Astrocyte of the hippocampus (primary cell): Measurements from ENCODE around the gene TRIM39.

Source experiments
- DNase-seq: peaks from one replicate; pipeline ENCODE4 v3.0.0; 2011; ENCODE audit warnings: low read depth, low spot score

The TRIM39 gene

GRCh38 chr6:30327232-30327746 is 562 bp downstream of the TRIM39 start:
- no peak for DNase-seq

DNA sequence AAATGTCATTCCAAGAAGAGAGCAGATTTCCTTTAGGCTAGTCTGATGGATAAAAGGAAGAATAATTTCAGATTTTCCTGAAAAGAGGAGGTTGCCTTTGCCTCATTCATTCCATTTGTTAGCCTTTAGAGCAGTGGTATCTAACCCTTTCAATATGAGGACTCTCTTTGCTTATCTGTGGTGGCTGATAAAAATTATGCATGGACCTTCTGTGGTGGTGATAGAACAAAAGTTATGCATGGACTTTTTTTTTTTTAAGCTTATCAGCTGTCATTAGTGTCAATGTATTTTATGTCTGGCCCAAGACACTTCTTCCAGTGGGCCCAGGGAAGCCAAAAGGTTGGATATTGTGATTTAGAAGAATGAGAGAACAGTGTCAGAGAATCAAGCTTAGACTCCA is 1.7 kb downstream of the TRIM39 start:
- no peak for DNase-seq

GRCh38 chr6:30329331-30329730 is 2.6 kb downstream of the TRIM39 start:
- DNase-seq, result no peak

DNA sequence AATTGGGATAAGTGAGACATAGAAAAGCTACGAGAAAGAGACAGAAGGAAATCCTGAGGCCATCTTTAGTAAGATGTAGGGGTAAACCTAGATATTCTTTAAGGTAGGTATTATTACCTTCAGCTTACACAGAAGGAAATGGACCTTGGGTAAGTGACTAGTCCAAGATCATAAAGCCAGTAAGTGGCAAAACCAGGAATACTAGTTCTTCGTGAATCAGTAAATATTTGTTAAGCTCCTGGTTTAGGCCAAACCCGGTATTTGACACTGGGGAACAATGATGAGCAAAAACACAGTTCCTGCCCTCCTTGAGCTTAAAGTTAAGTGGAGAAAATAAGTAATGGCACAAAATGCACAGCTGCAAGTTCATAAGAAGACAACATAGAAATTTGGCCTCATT is 5.3 kb downstream of the TRIM39 start:
- DNase-seq, result no peak

DNA sequence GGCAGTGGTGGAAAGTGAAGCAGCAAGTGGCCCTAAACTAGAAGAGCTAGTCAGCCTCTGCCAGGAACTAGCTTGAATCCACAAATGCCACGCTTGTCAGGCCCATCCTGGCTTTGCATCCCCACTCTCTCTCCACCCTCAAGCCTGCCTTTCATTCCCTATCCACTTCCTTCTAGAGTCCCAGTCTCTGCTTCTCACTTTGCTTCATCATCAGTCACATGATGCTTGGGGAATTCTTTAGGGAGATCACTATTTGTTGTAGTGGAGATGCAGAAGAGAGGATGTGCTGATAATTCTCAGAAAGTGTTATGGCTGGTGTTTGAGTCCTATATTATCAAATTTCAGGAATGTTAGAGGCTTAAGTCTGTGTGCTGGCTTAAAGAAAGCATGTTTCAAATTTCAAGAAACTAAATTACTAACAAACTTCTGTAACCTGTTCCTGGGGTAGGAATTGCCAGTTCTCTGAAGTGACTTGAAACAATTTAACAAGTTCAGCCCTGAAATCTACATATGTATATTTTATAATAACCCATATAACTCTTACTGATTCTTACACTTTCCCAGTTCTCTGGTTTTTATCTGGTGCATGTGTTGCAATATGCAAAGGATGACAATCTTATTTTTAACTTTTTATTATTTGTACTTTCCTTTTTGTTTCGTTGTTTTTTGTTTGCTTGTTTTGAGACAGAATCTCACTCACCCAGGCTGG is 7.5 kb downstream of the TRIM39 start:
- DNase-seq, result no peak

DNA sequence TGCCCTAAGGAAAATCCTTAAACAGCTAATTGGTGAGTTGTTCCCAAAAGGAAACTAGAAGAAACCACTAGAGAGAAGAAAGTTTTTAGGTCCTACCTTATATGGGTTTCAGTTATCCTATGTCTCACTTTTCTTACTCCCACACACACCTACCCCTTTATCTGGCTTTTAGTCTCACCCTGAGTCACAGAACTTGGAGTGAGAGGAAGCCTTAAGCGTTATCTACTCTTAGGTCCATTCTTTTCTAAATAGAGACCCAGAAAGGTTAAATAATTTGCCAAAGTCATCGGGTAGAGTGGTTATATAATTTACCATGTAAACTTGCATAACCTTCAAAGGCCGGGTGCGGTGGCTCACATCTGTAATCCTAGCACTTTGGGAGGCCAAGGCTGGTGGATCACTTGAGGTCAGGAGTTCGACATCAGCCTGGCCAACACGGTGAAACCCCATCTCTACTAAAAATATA is 13.9 kb downstream of the TRIM39 start:
- DNase-seq, result no peak

DNA sequence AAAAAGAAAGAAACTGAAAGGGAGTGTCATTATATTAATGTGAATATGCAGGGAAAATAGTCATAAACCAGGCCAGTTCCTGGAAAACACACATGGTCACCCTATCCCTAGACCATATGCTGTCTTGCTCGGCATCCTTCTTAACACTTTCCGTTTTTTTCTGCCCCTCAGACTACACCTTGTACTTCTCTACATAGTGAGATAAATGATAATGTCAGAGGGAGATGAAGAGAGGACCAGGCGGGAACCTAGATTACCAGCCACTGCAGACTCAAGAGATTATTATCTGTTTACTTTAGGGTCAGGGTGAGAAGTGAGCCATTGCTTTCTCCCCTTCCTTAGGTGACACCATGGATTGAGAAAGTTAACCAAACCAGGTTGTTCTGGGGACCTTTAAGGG is 14.5 kb downstream of the TRIM39 start:
- no peak for DNase-seq

GRCh38 chr6:30341728-30342127 is 15.0 kb downstream of the TRIM39 start:
- DNase-seq, result no peak

DNA sequence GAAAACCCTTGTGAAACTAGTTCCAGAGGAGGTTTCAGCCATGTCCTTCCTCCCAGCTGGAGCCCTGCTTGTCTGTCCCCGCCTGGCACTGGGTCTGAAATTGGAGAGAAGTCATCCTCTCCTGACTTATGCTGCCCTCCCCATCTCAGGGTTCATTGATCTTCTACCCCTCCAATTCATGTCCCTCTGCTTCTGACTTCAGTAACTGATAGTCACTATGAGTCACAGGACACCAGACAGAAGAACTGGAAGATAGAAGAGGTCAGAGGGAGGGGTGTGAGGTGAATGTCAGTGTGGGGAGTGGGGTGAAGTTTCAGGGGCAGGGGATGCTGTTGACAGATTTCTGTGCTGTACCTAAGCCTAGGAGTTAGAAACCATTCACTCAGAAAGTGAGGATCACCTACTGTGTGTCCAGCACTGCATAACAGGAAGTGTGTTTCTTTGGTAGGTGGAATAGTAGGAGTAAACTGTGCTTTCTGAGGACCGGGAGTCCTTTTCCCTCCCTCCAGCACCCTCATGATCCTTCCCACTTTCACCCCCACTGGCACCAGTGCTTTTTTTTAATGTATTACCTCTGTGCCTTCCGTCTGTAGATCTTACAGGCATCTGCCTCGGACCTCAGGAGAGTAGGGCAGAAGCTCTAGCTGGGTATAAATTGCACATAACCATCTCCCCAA is 17.6 kb downstream of the TRIM39 start:
- DNase-seq, result no peak

GRCh38 chr6:30344868-30345671 is 18.3 kb downstream of the TRIM39 start, which contains the start of gene RPP21:
RPP21 (plus strand) TSS chr6:30345156; CDS start chr6:30345172, 16 bp downstream.
- DNase-seq, result peak; percentile 92

DNA sequence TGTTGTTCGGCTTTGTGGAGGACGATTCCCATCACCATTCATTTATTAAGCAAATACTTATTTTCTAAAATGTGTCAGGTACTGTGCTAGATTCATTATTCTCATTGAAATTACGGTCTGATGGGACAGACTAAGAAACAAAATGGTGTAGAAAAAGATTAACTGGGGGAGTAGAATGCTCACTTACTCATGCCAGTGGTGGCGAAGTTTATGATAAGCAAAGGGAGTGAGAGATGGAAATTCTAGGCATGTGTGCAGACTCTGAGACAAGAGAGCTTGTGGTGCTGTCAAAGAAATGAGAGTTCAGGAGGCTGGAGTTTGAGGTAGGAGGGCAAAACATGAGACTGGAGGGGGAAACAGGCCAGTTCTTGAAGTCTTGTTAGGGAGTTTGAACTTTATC is 19.1 kb downstream of the TRIM39 start:
- DNase-seq, result no peak

GRCh38 chr6:30348957-30349356 is 22.2 kb downstream of the TRIM39 start:
- no peak for DNase-seq

GRCh38 chr6:30349421-30350177 is 22.9 kb downstream of the TRIM39 start:
- no peak for DNase-seq

DNA sequence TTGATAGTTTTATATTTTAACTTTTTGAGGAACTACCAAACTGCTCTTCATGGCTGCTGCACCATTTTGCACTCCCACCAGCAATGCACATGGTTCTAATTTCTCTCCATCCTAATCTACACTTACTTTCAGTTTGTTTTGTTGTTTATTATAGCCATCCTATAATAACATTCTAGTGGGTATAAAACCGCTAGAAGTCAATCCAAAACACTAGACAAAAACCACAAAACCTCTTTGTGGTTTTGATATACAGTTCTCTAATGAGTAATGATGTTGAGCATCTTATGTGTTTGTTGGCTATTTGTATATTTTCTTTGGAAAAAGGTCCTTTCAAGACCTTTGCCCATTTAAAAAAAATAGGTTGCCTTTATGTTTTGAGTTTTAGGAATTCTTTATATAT is 23.8 kb downstream of the TRIM39 start:
- DNase-seq, result peak; percentile 42

DNA sequence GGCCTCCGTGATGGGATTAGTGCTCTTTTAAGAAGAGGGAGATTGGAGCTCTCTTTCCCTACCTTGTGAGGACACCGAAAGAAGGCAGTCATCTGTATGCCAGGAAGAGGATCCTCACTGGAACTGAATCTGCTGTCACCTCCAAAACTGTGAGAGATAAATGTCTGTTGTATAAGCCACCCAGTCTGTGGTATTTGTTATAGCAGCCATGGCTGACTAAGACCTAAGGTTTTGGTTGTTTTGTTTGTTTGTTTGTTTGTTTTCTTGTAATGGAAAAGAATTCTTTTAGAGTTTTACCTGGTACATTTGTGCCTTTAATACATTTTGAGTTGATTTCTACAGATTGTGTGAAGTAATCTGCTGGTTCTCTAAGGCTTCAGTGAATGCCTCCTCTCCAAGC is 25.8 kb downstream of the TRIM39 start:
- DNase-seq, result no peak

DNA sequence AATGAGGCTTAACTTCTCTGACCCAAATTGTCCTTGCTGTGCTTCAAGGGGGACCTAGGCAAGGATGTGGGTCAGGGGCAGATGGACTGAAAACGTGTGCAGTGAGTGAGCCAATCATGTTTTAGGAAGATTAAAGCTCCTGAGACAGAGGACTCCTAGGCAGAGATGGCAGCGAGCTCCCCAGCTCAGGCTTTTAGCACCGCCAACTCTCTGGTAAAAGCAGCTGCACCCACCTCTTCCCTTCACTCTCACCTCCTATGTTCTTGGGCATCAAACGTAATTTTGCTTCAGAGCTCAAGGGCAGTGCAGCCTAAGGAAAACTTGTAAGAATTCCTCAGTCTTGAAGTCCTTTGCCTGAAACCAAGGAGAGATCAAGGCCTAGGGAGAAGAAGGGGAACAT is 28.6 kb downstream of the TRIM39 start:
- no peak for DNase-seq

DNA sequence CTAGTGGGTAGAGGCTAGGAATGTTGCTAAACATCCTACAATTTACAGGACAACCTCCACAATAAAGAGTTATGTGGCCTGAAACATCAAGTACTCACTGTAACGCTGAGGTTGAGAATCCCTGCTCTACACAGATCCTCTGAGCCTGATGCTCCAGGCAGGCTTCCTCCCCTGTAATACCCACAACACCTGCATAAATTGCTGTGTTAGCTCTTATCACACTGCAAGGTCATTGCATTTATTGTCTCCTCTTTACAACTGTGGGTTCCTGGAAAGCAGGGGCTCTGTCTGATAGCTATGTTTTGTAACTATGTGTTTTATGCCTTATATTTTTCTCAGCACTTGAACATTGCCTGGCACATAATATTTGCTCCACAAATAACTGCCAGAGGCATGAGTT is 29.8 kb downstream of the TRIM39 start:
- no peak for DNase-seq

- DNase-seq, result peak; percentile 78
Measured at GRCh38 chr6:30357678-30358540, 31.2 kb downstream of the TRIM39 start.

- DNase-seq, result no peak
Measured at GRCh38 chr6:30359276-30359675, 32.5 kb downstream of the TRIM39 start.

- no peak for DNase-seq
Measured at GRCh38 chr6:30360139-30360538, 33.4 kb downstream of the TRIM39 start.
